TTC549 (cell line): ENCODE data around the gene ARFGAP1.

ENCODE experiments used
- FAIRE-seq: peaks from 2 replicates; lab custom pipeline; 2012; peaks lifted over from hg19 to GRCh38; lab: Jason Lieb, UNC

ARFGAP1 gene

DNA sequence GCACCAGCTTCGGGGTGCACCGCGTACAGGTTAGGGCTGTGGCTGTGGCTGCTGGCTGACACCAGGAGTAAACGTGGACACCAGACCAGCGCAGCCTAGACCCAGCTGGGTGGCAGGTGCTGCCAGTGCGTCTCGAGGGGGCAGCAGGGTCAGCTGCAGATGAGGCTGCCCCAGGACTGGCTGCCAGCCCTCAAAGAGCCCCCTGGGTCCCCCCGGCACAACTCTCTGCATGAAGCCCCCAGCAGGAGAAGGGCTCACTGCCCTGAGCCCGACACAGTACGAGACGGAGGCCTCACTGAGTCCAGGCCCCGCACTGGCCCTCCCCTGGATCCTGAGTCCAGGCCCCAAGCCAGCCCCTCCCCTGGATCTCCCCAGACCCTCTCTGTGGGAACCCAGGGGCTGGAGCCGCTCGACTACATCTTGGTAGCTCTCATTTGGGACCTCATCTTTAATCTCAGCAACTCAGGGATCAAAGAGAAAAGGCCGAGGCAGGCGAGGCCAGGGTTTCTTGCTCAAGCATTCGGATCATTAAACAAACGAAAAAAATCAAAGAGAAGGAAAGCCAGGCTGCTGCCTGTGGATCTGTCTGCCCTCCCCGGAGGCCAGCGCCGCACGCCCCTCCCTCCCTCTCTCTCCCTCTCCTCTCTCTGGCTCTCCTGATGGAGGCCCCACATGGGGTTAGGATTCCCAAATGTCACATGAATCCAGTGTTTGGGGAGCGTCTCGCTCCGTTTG is 11.4 kb upstream of the ARFGAP1 start:
- FAIRE-seq = no peak

DNA sequence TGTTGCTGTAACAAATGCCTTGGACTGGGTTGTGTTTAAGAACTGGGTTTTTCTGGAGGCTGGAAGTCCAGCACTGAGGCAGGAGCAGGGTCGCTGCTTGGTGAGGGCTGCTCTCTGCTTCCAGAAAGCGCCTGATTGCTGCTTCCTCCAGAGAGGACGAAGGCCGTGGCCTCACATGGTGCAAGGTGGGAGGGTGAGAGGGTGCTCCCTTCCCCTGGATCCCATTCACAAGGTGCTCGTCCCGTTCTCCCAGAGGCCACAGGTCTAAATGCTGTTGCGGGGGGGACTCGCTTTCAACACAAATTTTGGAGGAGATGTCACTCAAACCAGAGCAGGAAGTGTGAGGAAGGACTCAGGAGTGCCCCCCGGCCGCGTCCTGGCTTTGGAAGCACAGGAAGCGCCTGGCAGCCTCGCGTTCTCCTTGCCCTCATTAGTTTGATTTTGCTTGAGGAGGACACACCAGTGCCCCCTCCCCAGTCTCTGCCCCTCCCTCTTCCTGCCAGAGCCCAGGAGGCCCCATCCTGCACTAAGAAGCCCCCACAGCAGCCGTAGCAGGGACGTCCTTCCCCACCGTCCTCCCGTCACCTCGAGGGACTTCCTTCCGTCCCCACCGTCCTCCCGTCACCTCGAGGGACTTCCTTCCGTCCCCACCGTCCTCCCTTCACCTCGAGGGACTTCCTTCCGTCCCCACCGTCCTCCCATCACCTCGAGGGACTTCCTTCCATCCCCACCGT is 10.7 kb upstream of the ARFGAP1 start:
- FAIRE-seq = no peak

DNA sequence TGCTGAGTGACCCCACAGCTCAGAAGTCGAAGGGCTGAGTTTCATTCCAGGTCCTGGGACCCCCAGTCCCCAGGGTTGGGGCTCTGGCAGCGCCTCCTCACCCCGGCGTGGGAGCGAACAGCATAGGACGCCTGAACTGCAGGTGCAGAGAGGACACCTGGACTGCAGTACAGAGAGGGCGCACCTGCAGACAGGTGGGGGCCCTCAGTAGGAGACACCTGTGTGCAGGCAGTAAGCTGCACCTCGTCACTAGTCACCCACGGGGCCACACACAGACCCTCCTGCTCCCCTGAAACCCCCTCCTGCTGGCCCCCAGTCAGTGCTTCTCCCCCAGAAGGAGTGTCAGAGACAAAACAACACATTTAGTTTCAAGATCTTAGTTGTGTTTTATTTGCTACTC is 9.8 kb upstream of the ARFGAP1 start:
- no peak for FAIRE-seq

DNA sequence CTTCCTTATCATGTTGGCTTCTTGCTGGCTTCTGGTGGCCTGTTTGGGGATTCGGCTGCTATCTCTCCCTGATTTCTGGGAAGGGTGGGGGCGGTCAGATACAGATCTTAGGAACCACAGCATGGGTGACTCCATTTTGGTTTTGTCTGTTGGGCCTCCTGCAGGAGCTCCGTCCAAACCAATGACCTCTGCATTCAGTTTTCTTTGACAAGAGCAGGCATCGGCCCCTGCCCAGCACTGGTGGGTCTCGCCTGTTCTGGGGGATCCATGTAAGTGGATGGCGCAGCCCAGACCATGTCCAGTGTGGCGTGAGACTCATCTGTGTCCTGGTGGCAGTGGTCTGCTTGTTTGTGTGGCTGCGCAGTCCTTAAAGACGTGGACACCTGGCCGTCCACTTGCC is 8.6 kb upstream of the ARFGAP1 start:
- FAIRE-seq = no peak

DNA sequence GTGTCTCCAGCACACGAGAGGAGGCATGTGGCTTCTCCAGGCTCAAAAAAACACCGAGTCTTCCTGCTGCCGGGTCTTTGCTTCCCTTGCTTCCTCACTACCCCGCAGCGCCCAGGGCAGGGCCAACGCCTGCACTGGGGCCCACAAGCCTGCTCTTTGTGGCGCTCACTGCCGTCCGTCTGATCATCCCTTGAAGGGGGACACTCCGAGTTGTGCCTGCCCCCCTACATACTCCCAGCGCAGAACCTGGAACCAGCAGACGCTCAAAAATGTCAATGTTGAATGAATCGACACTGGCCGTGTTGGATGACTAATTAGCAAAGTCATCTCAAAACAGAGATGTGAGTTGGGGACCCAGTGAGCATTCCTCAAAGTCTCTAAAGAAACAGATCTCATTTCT is 8.1 kb upstream of the ARFGAP1 start:
- no peak for FAIRE-seq

DNA sequence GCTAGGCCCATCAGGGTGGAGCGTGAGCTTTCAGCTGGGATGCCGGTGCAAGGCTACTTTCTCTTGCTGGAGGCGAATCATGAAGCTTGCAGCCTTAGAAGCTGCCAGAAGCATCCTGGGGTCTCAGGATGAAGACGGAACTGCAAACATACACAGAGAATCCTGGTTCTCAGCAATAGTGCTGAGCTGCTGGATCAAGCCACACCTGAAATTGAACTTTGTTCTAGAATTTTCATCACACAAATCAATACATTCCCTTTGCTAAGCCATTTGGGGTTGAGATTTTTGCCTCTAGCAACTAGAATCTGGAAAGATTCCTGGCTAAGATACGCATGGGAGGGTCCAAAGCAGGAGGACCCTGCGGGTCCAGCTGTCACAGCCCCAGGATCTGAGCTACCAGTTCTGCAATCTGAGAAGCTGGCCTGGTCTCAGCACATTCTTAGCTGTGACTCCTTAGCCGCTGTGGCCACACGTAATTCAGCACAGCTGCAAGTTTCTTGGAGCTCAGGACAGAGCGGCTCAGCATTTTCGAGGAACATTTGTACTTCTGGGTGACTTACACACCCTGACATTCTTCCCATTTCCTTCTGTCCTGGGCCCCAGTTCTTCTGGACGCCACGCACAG is 6.6 kb upstream of the ARFGAP1 start:
- FAIRE-seq = no peak

DNA sequence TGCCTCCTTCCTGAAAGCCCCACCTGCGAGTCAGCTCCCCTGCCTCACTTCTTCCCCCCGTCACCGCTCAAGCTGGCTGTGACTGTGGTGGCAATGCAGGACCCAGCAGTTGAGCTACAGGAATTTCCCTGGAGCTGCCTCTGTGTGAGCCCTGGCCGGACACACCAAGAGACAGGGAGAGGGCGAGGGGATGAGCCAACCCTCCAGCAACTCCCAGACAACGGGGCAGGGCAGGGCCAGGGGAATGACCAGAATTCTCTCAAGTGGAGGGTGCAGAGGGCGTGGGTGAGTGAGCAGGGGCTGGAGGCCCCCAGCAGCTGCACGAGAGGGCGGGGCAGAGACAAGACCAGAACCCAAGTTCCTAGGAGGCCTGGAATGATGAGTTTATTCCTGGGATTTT is 4.9 kb upstream of the ARFGAP1 start:
- no peak for FAIRE-seq

DNA sequence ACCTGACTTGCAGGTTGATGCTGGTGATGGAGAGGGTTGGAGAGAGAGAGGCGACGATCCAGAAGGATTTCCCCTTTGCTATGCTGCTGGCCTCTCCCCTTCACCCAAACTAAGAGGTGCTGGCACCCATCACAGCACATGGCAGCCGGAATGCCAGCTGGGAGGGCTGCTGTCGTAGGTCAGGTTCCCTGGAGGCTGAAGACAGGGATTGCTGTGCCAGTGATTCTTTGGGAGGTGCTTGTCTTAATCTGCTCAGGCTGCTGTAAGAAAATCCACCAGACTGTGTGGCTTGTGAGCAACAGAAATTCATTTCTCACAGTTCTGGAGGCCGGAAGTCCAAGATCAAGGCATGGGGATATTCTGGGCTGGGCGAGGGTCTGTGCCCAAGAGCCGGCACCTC is 4.4 kb upstream of the ARFGAP1 start:
- FAIRE-seq = no peak

DNA sequence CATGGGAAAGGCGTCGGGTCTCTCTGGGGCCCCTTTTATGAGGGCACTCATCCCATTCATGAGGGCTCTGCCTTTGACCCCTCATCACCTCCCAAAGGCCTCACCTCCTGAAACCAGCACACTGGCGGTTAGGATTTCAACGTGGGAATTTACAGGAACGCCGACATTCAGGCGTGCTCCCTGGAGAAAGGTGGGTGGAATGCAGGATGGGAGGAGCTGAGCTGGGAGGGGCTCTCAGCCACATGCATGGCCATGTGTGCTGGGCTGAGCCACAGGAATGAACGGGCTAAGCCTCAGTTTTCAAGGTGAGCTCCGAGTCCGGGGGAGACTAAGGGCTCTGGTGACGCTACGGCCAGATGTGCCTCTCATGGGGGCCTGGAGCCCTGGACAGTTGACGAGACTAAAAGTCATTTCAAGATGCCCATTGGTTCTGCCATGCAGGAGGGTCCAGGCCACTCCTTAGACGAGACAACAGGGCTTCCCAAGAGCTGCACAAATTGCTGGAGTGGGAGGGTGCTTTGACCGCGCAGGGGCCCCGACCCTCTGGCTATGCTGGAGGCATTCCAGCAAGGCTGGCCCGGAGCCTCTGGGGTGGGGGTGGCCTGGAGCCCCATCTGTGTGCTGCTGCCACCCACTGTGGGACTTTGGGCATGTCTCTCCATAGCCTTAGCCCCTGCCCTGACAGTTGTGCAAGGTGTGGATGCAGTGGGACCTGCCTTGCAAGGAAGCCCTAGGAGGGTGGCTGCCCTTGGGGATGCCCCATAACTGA is 3.8 kb upstream of the ARFGAP1 start:
- no peak for FAIRE-seq

DNA sequence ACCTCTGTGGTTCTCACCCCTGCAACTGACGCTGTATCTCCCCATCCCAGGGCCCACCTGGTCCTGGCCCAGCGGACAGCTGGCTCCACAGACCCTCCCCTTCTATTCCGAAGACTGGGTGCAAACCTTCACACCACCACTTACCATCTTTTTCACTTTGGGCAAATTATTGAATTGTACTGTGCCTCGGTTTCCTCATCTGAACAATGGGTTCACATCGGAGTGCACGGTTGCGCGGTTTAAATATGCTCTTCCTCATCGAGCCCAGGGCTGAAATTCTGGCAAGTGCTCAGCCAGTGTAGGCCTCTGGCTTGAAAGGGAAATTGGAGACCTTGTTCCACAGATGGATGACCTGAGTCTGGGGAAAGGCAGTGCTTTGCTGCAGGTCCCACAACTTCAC is 2.9 kb upstream of the ARFGAP1 start:
- FAIRE-seq = no peak

DNA sequence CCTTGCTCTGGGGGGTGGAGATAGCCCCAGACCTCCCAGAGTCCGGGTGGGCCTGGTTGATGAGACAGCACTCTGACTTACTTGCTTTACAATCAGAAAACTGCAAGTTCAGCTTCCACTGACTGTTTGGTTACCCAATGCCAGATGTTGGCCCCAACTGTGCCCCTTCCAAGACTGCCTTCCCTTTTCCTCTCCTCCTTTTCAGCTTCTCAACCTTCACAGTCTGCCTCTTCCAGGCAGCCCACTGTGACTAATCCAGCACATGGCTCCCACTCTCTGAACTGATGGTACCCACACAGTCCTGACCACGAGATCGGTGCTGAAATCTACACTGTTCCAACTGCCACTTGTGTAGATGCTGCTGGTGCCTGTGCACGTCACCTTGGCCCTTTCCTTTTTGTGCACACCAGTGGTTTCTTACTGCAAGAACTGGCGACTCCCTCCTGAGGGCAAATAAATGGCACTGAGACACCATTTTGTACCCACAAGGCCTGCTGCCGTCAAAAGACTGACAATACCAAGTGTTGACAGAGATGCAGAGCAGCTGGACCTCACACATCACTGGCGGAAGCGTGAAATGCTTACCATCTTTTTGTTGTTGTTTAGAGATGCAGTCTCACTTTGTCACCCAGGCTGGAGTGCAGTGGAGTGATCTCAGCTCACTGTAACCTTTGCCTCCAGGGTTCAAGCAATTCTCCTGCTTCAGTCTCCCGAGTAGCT is 1.8 kb upstream of the ARFGAP1 start:
- FAIRE-seq = no peak

DNA sequence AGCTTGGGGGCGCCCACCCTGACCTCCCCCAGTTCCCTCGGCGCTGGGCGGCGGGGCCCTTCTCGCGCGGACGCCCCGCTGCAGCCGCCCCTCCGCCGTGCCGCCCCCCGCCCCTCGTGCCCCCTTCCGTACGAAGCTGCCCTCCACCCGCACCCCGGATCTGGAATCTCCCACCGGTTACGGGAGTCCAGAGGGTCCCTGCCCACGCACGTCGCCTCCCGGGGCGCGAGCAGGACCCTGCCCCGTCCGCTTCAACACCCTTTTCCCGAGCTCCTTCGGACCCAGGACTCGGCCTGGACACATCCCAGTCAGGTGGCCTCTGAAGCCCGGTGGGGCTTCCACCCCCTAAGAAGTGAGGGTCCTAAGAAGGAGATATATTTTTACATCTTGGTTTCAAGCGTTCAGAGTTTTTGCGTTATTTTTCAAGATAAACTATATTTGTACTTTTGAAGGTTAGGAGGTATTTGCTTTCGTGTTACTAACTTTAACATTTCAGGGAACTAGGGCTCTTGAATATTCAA is 506 bp downstream of the ARFGAP1 start:
- no peak for FAIRE-seq

DNA sequence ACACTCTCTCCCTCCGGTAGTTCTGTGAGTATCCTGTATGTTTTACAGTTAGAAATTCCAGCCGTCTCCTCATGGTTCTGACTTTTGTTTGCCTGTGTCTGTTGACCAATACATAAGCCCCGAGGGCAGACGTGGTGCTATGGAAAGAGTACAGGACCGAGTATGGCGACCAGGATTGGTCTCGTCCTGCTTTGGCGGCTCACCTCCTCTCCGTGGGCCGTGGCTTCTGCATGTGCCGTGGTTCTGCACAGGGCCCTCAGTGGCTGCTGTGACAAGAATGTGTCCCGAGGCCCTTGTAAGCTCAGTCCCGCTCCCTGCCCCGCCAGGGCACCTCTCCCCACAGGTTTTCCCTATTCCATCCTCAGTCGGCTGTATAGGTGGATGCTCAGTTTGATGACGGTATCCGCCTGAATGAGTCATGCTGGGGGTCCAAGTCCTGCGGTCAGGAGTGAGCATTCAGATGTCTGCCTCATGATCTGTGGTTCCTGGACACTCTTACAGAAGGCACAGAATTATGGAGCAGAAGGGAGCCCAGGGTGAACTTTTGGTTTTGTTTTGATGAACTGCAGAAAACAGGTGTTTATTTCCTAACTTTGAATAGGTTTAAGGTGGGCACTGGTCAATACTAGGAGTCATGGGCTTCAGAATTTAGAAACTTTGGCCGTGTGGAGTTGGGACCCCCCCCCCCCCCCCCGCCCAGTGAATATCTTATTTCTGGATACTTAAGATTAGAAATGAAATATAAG is 1.2 kb downstream of the ARFGAP1 start:
- FAIRE-seq = no peak

DNA sequence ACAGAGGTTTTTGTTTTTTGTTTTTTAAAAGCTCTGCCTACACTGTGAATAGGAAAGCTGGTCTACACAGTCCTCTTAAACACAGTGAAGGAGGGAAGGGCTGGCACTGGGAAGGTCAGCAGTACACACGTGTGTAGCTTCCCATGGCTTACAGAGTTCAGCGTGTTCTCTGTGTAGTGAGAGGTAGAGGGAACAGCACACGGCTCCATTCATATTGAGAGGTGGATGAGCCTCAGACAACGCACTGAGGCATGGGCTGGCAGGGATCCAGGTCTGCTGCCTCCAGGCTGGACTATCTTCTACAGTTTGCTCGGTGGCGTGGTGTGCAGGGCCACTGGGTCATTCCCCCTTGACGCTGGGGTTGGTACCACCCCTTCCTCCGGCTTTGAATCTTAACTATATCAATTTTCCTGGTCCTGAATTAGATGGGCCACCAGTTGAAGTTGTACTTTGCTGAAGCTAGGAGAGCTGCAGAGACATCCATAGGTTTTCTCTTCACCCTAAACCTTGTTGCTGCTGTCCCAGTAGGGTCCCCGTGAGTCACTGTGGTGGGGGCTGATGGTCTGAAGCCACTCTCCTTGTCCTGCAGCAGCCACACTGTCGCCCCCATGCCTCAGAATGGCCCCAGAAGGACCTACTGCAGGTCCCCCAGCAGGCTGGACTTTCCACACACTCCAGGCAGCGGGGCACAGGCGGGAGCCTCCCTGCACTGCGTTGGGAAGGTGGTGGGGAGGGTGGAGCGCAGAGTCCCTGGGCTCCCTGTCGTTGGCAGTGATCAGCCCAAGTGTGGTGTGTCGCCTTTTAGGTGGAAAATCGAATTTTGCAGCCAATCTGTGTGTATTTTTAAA is 2.0 kb downstream of the ARFGAP1 start:
- no peak for FAIRE-seq

DNA sequence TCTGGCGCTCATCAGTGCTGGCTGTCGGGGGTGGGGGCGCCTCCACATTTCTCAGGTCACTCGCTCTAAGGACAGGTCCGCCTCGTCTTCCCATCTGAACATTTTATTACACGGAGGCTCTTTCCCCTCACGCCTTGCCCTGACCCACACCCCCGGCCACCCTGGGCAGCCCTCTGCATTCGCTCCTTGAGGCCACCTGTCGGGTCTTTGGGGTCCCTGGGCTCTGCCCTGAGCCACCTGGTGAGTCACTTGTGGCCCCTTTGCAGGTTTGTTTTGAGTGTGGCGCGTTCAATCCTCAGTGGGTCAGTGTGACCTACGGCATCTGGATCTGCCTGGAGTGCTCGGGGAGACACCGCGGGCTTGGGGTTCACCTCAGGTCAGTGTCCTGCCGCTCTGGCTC is 3.2 kb downstream of the ARFGAP1 start:
- no peak for FAIRE-seq

DNA sequence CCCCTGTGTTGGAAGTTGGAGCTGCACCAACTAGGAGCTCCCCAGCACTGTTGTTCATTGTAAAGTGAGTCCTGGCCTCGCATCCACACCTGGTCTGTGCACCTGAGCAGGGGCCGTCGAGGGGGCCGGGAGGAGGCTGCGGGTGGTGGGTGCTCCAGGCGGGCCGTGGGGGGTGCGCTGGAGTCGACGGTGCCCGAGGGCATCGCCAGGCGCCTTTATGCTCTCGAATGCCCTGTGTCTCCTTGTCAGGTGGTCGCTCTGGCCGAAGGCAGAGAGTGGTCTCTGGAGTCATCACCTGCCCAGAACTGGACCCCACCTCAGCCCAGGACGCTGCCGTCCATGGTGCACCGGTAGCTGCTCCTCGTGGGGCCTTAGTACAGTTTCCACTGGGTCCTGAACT is 4.3 kb downstream of the ARFGAP1 start:
- FAIRE-seq = no peak

DNA sequence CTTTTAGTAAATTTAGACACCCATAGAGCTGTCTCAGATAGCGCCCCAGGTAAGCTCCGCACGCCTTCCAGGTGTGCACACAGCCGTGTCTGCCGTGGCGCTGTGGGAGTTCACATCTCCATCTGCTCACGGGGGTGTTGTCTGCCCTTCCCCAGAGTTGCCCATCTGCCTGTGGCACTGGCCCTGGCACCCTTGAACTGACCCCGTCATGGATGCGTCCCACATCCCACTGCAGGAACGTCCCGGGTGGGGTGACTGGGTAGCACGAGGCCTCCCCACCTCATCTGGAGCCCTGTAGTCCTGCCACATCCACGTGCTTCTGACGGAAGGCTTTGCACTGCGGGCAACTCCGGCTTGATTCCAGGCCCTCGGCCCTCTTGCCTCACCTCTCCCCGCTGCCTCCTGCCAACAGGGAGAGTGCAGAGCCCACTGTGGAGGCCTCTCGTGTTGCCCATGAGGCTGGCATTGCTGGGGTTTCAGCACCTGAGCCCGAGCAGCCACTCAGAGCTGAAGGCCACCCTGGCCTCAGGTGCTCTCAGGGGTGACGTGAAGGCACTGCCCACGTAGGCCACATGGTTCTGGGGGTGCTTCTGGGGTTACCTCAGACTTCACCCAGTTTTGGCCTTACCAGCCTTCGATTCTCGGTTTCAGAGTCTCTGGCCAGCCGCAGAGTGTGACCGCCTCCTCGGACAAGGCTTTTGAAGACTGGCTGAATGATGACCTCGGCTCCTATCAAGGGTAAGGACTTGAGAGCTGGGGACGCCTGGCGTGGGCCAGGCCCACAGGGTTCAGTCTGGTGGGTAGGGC is 5.1 kb downstream of the ARFGAP1 start:
- no peak for FAIRE-seq

DNA sequence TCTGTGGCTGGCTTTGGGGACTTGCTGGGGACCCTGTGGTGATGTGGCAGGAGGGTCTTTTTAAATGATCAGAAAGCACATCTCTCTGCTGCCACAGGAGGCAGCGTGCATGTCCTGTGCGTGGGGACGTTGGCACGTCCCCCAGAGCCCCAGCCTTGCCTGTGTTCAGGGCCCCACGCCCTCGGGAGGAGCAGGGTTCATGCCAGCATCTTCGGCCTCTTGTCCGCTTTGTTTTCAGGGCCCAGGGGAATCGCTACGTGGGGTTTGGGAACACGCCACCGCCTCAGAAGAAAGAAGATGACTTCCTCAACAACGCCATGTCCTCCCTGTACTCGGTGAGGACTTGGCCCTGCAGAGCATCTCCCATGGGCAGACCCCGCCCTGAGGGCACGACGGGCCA is 6.0 kb downstream of the ARFGAP1 start:
- FAIRE-seq = no peak

DNA sequence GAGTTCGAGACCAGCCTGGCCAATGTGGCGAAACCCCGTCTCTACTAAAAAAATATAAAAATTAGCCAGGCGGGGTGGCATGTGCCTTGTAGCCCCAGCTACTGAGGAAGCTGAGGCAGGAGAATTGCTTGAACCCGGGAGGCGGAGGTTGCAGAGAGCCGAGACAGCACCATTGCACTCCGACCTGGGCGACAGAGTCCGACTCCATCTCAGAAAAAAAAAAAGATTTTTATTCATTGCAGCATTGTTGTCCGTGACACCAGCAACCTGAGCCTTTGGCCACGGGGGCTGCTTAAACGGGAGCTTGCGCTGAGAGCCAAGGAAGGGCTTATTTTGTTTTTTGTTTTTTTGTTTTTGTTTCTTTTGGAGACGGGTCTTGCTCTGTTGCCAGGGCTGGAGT is 7.3 kb downstream of the ARFGAP1 start:
- FAIRE-seq = no peak
